ENCODE results near the gene RCCD1. TPM values are rescaled to one million over a fixed set of nuclear protein-coding genes. Genes with fewer than 3 reads are reported as not detected.

RCCD1 gene
- total and polyA plus RNA-seq, 2 experiments from 2014 or later = 9.8 to 13.0 TPM

DNA sequence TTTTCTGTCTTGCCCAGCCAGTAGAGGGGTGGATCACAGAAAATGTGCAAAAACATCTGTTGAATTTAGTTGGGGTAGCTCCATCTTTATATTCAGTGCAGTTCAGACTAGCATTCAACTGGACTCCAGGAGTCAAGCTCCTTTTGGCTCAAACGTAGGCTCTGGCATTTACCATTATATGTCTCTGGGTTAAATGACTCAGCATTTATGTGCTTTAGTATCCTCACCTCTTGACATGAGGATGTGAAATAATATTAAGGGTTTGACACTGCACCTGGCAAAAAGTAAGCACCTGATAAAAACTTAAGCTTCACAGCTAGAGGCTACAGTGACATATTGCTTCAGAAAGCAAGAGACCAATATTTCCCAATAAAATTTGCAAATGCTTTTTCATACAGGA is 24.9 kb downstream of the RCCD1 start:
- in situ Hi-C loops (cut with MboI) = no loop called here
- no peak overlapping the region for H3K4me3 ChIP-seq
- TF ChIP-seq EZH2phosphoT487 (IDR thresholded peaks at IDR 0.05; ENCODE audit: insufficient read depth, low read depth) (no peak), EZH2 (IDR thresholded peaks at IDR 0.05; ENCODE audit: insufficient read depth, poor library complexity, severe bottlenecking) (no peak)
- H3K27ac ChIP-seq = no peak overlapping the region
- peaks cover 16% of the 10 kb centered on the region for H3K79me2 ChIP-seq (ENCODE audit: insufficient read depth)
- H3F3A ChIP-seq (ENCODE audit: insufficient read depth) = no peaks in the 10 kb centered on the region
- no peaks in the 10 kb centered on the region for H3K9me2 ChIP-seq (ENCODE audit: insufficient read depth)
- no peak overlapping the region for H2AFZ ChIP-seq
- no peaks in the 10 kb centered on the region for H3K9me3 ChIP-seq (ENCODE audit: low read depth)
- no peaks in the 10 kb centered on the region for H3K4me1 ChIP-seq (ENCODE audit: insufficient read depth)
- DNase-seq = peak; percentile 22
- H3K4me2 ChIP-seq (ENCODE audit: unreplicated experiment) = no peak overlapping the region
- peaks cover 19% of the 10 kb centered on the region; the same call in 1 of the 2 replicates for H3K36me3 ChIP-seq (ENCODE audit: low read depth)
- H3K27me3 ChIP-seq (replicated peaks; ENCODE audit: insufficient read depth) = no peaks in the 10 kb centered on the region
- 40 to 50% methylated on average over 1 of the region's 1 CpG for WGBS, 2 experiments (ENCODE audit: low coverage in 1 of 2, low lambda C conversion rate in 2 of 2, missing lambda C conversion rate in 2 of 2)
- no peak overlapping the region for H3K9ac ChIP-seq
- no peaks in the 10 kb centered on the region for H4K20me1 ChIP-seq (ENCODE audit: insufficient read depth)

DNA sequence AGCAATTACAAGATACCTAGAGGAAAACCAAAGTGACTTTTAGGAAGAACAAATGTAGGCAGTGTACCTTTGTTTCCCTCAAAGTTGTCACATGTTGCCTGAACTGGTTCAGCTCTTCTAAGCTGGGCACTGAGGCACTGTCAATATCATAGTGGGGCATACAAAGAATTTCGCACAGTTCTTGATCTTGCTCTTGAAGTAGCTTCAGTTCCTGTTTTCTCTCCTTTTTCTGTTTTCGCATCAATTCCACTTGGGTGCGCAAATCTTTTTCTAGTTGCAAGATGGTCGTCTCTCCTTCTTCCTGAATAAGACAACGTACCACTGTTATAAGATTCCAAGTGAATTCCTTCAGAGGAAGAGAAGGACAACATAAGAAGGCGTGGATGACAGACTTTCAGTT is 27.0 kb downstream of the RCCD1 start:
- H3F3A ChIP-seq (ENCODE audit: insufficient read depth) = no peaks in the 10 kb centered on the region
- WGBS, 2 experiments (ENCODE audit: low coverage in 1 of 2, low lambda C conversion rate in 2 of 2, missing lambda C conversion rate in 2 of 2) = 82 to 83% methylated on average over 6 of the region's 6 CpGs
- peaks cover 19% of the 10 kb centered on the region; the same call in 1 of the 2 replicates for H3K36me3 ChIP-seq (ENCODE audit: low read depth)
- peaks cover 37% of the 10 kb centered on the region for H3K79me2 ChIP-seq (ENCODE audit: insufficient read depth)
- H3K9ac ChIP-seq = no peak overlapping the region
- H4K20me1 ChIP-seq (ENCODE audit: insufficient read depth) = no peaks in the 10 kb centered on the region
- TF ChIP-seq EZH2 (IDR thresholded peaks at IDR 0.05; ENCODE audit: insufficient read depth, poor library complexity, severe bottlenecking) (no peak), EZH2phosphoT487 (IDR thresholded peaks at IDR 0.05; ENCODE audit: insufficient read depth, low read depth) (no peak)
- H3K4me1 ChIP-seq (ENCODE audit: insufficient read depth) = no peaks in the 10 kb centered on the region
- H3K9me3 ChIP-seq (ENCODE audit: low read depth) = no peaks in the 10 kb centered on the region
- H3K27ac ChIP-seq = no peak overlapping the region
- no peak overlapping the region for H3K4me3 ChIP-seq
- H3K9me2 ChIP-seq (ENCODE audit: insufficient read depth) = no peaks in the 10 kb centered on the region
- H3K4me2 ChIP-seq (ENCODE audit: unreplicated experiment) = no peak overlapping the region
- no peak for DNase-seq
- H3K27me3 ChIP-seq (replicated peaks; ENCODE audit: insufficient read depth) = no peaks in the 10 kb centered on the region
- peak overlapping the region; percentile 25; the same call in 1 of the 2 replicates for H2AFZ ChIP-seq
- in situ Hi-C loops (cut with MboI) = no loop called here

DNA sequence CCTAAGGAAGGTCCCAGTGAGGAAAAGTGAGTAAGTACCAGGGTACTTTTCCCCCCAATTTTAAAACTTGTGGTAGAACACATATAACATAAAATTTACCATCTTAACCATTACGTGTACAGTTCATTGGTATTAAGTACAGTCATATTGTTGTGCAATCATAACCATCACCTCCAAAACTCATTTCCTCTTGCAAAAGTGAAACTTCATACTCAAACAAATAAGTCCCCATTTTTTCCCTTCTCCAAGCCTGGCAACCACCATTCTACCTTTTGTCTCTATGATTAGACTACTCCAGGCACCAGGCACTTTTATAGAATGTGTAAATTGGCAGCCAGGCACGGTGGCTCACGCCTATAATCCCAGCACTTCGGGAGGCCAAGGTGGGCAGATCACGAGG is 27.5 kb downstream of the RCCD1 start:
- Histone ChIP-seq H3K79me2 (ENCODE audit: insufficient read depth) (peaks cover 42% of the 10 kb centered on the region), H3K4me3 (no peak overlapping the region), H4K20me1 (ENCODE audit: insufficient read depth) (no peaks in the 10 kb centered on the region), H3K9me3 (ENCODE audit: low read depth) (no peaks in the 10 kb centered on the region), H3K27me3 (replicated peaks; ENCODE audit: insufficient read depth) (no peaks in the 10 kb centered on the region), H3K9me2 (ENCODE audit: insufficient read depth) (no peaks in the 10 kb centered on the region), H3F3A (ENCODE audit: insufficient read depth) (no peaks in the 10 kb centered on the region), H2AFZ (peak overlapping the region; percentile 25; the same call in 1 of the 2 replicates), H3K4me2 (ENCODE audit: unreplicated experiment) (no peak overlapping the region), H3K4me1 (ENCODE audit: insufficient read depth) (no peaks in the 10 kb centered on the region), H3K36me3 (ENCODE audit: low read depth) (peaks cover 18% of the 10 kb centered on the region; the same call in 1 of the 2 replicates), H3K9ac (no peak overlapping the region), H3K27ac (no peak overlapping the region)
- TF ChIP-seq EZH2phosphoT487 (IDR thresholded peaks at IDR 0.05; ENCODE audit: insufficient read depth, low read depth) (no peak), EZH2 (IDR thresholded peaks at IDR 0.05; ENCODE audit: insufficient read depth, poor library complexity, severe bottlenecking) (no peak)
- DNase-seq = peak; percentile 64
- in situ Hi-C loops (cut with MboI) = no loop called here
- 82 to 86% methylated on average over 5 of the region's 5 CpGs for WGBS, 2 experiments (ENCODE audit: low coverage in 1 of 2, low lambda C conversion rate in 2 of 2, missing lambda C conversion rate in 2 of 2)

DNA sequence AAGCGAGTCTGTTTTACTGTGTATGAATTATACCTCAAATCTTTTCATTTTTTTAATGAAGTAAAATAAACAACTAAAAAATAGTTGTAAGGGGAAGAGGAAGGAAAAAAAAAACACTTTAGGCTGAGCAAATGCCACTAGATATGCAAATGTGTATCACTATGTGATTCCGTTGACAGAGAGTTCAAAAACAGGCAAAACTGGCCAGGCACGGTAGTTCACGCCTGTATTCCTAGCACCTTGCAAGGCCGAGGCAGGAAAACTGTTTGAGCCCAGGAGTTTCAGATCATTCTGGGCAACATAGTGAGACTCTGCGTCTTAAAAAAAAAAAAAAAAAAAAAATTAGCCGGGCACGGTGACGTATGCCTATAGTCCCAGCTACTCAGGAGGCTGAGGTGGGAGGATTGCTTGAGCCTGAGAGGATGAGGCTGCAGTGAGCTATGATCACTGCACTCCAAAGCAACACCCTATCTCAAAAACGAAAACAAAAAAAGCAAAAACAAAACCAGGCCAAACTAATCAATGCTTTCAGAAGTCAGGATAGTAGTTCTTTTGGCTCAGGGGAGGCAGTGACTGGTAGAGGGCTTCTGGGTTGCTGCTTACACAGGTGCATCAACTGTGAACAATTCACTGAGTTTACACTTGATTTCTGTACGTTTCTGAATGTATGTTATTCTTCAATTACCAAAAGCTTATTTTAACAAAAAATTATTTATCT is 32.3 kb downstream of the RCCD1 start:
- Histone ChIP-seq H3F3A (ENCODE audit: insufficient read depth) (no peaks in the 10 kb centered on the region), H3K36me3 (ENCODE audit: low read depth) (peaks cover 10% of the 10 kb centered on the region; the same call in 1 of the 2 replicates), H3K9me2 (ENCODE audit: insufficient read depth) (no peaks in the 10 kb centered on the region), H2AFZ (peak overlapping the region; percentile 61), H3K79me2 (ENCODE audit: insufficient read depth) (peaks cover 90% of the 10 kb centered on the region), H3K4me3 (no peak overlapping the region), H3K9me3 (ENCODE audit: low read depth) (no peaks in the 10 kb centered on the region), H3K27ac (no peak overlapping the region), H4K20me1 (ENCODE audit: insufficient read depth) (no peaks in the 10 kb centered on the region), H3K9ac (no peak overlapping the region), H3K4me1 (ENCODE audit: insufficient read depth) (no peaks in the 10 kb centered on the region), H3K4me2 (ENCODE audit: unreplicated experiment) (no peak overlapping the region), H3K27me3 (replicated peaks; ENCODE audit: insufficient read depth) (no peaks in the 10 kb centered on the region)
- in situ Hi-C loops (cut with MboI) = no loop called here
- no peak for TF ChIP-seq EZH2 (IDR thresholded peaks at IDR 0.05; ENCODE audit: insufficient read depth, poor library complexity, severe bottlenecking)
- no peak for TF ChIP-seq EZH2phosphoT487 (IDR thresholded peaks at IDR 0.05; ENCODE audit: insufficient read depth, low read depth)
- WGBS, 2 experiments (ENCODE audit: low coverage in 1 of 2, low lambda C conversion rate in 2 of 2, missing lambda C conversion rate in 2 of 2) = 85 to 86% methylated on average over 11 of the region's 11 CpGs
- DNase-seq = no peak
